HK-2 (cell line): Measurements from ENCODE around the gene SLC17A2.

Experiments used
- DNase-seq: peaks from one replicate; pipeline ENCODE4 v3.0.0-alpha.2; 2018; ENCODE audit not compliant: unreplicated experiment

Gene SLC17A2

DNA sequence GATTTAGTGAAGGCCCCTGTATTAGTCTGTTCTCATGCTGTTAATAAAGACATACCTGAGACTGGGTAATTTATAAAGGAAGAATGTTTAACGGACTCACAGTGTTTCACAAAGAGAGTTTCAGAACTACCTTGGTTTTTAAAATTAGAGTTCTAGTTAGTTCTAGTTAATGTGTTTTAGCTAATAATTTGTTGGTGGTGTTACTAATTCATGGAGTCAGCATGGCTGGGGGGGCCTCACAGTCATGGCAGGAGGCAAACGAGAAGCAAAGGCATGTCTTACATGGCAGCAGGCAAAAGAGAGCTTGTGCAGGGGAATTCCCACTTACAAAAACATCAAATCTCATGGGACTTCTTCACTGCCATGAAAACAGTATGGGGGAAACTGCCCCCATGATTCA, 44.4 kb downstream of the SLC17A2 start:
- no peak for DNase-seq

GRCh38 chr6:25883991-25884390, 46.5 kb downstream of the SLC17A2 start:
- peak; percentile 72 for DNase-seq

DNA sequence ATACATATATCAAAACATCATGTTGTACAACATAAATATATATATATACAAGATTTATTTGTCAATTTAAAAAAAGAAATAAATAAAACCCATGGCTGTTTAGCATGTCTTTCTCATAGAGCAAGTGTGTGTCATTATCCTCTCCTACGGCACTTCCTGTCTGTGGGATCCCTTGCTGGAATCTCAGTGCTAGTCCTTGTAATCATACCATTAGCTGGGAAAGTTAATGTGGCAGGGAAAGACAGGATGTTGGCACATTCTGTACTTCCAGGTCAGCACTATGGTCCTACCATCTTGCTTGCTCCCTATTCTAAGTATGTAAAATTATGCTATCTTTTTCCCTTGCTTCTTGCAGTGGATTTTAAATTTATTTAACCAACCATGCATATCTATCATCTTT, 47.0 kb downstream of the SLC17A2 start:
- DNase-seq: peak; percentile 42

GRCh38 chr6:25882051-25882496, 48.4 kb downstream of the SLC17A2 start:
- DNase-seq: no peak

DNA sequence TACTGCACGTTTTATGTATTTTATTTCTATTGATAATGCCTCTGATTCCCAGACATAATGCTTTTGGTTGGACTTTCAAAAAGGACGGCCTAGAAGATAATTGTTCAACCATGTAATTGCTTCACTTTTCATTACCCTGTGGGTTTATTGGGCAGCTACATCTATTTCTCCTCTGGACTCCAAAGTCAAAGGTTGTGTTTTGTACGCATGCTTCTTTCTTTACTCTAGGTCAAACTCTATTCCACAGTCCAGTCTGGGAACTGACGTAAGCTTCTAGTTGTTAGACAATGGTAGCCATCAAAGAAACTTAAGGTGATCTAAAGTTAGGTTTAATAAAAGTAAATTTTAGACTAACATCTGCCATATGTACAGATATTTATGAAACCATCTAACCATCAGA, 49.9 kb downstream of the SLC17A2 start:
- DNase-seq: no peak

GRCh38 chr6:25878721-25879322, 51.7 kb downstream of the SLC17A2 start:
- no peak for DNase-seq

DNA sequence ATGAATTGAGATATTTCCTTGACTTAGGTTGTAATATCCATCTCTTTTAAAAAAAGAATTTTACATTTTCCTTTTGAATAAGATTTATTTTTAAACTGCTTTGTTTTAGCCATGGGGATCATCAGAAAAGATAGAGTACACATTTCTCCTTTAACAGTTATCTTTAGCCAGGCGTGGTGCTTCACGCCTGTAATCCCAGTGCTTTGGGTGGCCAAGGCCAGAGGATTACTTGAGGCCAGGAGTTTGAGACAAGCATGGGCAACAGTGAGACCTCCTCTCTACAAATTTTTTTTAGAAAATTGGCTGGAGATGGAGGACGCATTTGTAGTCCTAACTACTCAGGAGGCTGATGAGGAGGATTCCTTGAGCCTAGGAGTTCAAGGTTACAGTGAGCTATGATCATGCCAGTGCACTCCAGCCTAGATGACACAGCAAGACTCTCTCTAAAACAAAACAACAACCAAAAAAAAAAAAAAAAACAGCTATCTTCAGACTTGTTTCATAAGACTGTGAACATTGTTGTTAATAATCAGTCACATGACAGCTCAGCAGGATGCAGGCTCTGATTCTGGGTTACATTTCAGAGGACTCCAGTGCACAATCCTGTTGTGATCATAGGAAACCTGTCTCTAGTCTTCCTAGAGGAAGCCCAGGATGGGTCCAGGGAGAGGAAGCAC, 54.4 kb downstream of the SLC17A2 start:
- DNase-seq: no peak

DNA sequence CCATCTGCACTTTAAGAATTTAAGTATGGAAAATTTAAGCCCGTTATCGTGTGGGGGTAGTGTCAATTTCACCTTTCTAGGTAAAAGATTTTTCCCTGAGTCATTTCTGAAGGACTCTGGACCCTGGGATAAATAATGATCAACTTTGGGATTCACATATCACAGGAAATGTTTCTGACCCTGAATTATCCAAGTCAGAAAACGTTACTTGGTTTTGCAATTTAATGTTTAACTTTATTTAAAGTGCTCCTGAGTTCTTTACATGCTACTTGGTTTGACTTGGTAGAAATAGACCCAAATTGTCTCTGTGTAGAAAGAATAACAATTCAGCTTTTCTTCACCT, 55.0 kb downstream of the SLC17A2 start:
- no peak for DNase-seq

- DNase-seq: peak; percentile 16
Measured at GRCh38 chr6:25874822-25875562, 55.5 kb downstream of the SLC17A2 start.

GRCh38 chr6:25874118-25874517, 56.4 kb downstream of the SLC17A2 start, which contains the start of gene SLC17A3:
TSS of gene SLC17A3 (minus strand) at chr6:25874243. CDS start at chr6:25868387, 5,856 bp downstream.
- peak; percentile 18 for DNase-seq

DNA sequence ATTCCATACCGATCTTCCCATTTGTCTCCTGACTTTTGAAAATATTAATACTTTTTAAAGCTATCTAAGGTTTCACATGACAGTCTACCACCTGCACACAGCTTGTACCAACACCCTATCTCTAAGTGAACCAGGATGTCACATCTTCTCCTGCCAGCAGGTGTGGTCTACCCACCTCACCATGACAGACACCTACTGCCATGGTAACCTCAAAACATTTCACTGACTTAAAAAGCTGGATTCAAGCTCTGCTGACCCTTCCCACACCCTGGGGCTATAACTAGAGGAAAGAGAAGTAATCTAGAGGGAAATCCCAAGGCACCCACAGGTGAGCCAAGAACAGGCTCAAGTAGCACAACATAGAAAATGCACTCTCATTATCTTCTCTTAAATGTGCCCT, 57.7 kb downstream of the SLC17A2 start:
- DNase-seq: no peak

GRCh38 chr6:25869840-25870239, 60.7 kb downstream of the SLC17A2 start:
- no peak for DNase-seq

DNA sequence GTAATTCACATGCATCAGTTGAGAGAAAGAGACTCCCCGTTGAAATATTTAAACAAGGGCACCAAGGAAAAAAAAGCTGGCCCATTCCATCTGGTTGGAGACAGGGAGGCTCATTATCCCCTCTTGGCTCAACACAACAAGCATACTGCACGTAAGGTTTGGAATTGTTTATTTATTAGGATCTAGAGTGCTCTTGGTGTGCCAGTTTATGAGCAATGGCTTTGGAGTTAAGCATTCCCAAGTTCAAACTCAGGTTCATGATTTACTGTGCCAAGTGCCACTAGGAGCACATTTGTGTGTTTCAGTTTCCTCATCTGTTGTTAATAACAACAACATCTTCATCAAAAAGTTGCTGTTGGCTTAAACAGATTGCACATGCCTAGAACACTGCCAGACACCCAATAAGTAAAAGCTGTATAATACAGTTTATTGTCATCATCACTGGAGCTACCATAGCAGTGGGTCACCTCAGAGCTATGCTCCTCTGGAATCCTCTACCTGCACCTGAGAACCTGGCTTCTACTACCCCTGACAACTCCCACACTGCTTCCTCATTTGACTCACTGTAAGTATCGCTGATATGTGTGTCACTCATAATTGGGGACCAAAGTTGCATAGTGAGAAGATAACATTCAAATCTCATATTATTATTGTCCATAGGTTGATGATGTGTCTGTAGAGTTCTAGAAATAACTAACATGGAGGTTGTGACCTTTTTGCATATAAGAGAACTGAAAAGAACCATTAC, 61.9 kb downstream of the SLC17A2 start:
- DNase-seq: no peak

GRCh38 chr6:25866011-25866410, 64.5 kb downstream of the SLC17A2 start:
- DNase-seq: no peak

DNA sequence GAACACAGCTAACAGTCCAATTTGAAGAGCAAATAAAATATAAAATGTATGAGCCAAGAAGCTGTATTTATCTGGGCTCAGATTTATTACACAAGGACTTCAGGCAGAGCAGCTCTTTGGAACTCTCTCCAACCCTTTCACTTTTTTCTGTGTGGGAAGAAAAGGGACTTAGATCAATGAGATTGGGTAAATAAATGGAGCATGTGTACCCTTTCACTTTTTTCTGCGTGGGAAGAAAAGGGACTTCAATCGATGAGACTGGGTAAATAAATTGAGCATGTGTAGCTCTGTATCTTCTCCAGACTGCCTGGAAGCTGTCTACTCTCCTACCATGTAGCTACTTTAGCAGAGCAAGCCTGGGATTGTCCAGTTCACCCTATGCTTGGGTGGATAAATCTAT, 67.1 kb downstream of the SLC17A2 start:
- DNase-seq: no peak
